Hair follicular keratinocyte (primary cell): ENCODE measurements around the gene ZNF433. TPM values are rescaled to one million over a fixed set of nuclear protein-coding genes. Genes with fewer than 3 reads are reported as not detected.

Experiments used
- total RNA-seq: library from RNA; depleted of rRNA; stranded (reverse); fragments of >200 nt; gene quantifications from 2 replicates; pipeline ENCODE4 v1.2.3, GENCODE V29; 2015

The ZNF433 gene
- 0.99 and 2.1 TPM in 2 replicates for total RNA-seq

DNA sequence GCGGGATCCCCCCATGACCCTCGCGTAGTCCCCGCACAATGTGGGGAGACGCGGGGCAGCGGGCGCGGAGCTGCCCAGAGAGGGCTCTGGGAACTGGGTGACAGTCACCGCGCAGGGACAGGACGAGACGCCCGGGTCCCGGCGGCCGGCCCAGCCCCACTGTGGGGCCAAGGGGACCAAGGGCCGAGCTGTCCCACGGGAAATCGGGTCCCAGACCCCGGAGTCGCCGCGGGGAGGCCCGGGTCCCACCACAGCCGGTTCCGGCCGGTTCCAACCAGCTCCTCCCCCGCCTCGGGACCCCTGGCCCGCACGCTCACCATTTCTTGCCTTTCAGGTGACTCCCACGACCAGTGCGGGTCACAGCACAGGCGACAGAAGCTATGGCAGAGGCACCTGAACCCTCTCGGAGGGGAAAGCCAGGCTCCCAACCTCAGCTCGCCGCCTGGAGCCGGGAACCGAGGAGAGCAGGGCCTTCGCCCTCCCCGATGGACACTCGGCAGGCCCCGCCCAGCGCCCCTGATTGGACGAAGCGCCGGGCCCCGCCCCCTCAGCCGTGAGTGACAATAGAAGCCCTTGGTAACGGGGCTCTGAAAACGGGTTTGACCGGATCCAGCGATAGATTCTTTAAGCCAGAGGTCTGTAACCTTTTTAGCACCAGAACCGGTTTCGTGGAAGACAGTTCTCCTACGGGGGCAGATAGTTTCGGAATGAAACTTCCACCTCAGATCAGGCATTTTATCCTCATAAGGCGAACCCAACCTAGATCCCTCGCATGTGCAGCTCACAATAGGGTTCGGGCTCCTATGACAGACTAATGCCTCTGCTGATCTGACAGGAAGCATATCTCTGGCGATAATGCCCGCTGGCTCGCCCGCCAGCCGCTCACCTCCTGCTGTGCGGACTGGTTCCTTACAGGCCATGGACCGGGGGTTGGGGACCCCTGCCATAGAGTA lies at the start of gene ZNF433:
ZNF433 (minus strand) TSS at position 460 of the 953 bp plus-strand sequence; CDS start at position 320, 140 bp downstream.

GRCh38 chr19:12064590-12065538 lies 29.4 kb upstream of the ZNF433 start, which contains the start of gene ZNF844:
Gene ZNF844, plus strand, starts transcription at chr19:12064731. Its CDS starts 143 bp downstream, at chr19:12064874.

GRCh38 chr19:12052497-12053169 lies 17.2 kb upstream of the ZNF433 start, which contains the start of gene ZNF878:
Gene ZNF878, minus strand, starts transcription at chr19:12052961. Its CDS starts 160 bp downstream, at chr19:12052801.

GRCh38 chr19:11964858-11965645 lies 70.4 kb downstream of the ZNF433 start, which contains the start of gene ZNF763:
Gene ZNF763, plus strand, starts transcription at chr19:11965040. Its CDS starts 169 bp downstream, at chr19:11965209.

Other genes starting within 250 kb of the ZNF433 start
- gene ZNF491, start 237.2 kb downstream of the ZNF433 start, total RNA-seq: 0.11 and 0.23 TPM in 2 replicates
- 5.9 and 7.6 TPM in 2 replicates for gene ZNF440, start 221.4 kb downstream of the ZNF433 start, total RNA-seq
- gene ZNF439, start 187.0 kb downstream of the ZNF433 start, total RNA-seq: 0.16 and 0.19 TPM in 2 replicates
- 0.16 and 3.0 TPM in 2 replicates for gene ZNF69, start 147.9 kb downstream of the ZNF433 start, total RNA-seq
- 3.2 and 5.9 TPM in 2 replicates for gene ZNF700, start 110.6 kb downstream of the ZNF433 start, total RNA-seq
- 0.61 and 0.78 TPM in 2 replicates for gene ZNF763, start 70.6 kb downstream of the ZNF433 start, total RNA-seq
- 0.30 TPM in 1 of 2 replicates, not detected in the other for gene ZNF878, start 17.3 kb upstream of the ZNF433 start, total RNA-seq
- gene ZNF844, start 29.1 kb upstream of the ZNF433 start, total RNA-seq: 0.30 and 0.78 TPM in 2 replicates
- 0.61 and 3.0 TPM in 2 replicates for gene ZNF20, start 104.7 kb upstream of the ZNF433 start, total RNA-seq
- gene ZNF625, start 121.1 kb upstream of the ZNF433 start, total RNA-seq: 1.7 and 3.1 TPM in 2 replicates
- gene ZNF136, start 127.4 kb upstream of the ZNF433 start, total RNA-seq: 1.8 and 2.7 TPM in 2 replicates